Gastrocnemius medialis (tissue), 4 donors: ENCODE data around the gene MCF2L. TPM values are rescaled to one million over a fixed set of nuclear protein-coding genes. Genes with fewer than 3 reads are reported as not detected.

Experiments used
- ATAC-seq, 2 donors: fragments of 150-250 bp; one replicate each; pipeline ENCODE4 v1.9.1; 2016
- DNase-seq, 2 donors: peaks; one replicate each; pipeline ENCODE4 v3.0.0-alpha.2; 2019
- H3K27ac ChIP-seq, 4 donors: fragments of 200-600 bp; sonication (generic); 1 replicate in 1 of 4; 2 replicates in 3 of 4; pipeline ENCODE4 v1.5.1; 2016 to 2018; ENCODE audit warnings: mild to moderate bottlenecking in 2 of 4, moderate library complexity in 1 of 4
- H3K27me3 ChIP-seq, 3 donors: fragments of 200-600 bp; sonication (generic) in 2 of 3; 1 replicate in 1 of 3; 2 replicates in 2 of 3; pipeline versions ENCODE4 v1.5.1 to v1.6.0; 2016 to 2019; ENCODE audit warnings: mild to moderate bottlenecking in 1 of 3, moderate library complexity in 1 of 3
- H3K36me3 ChIP-seq, 2 donors: fragments of 200-600 bp; sonication (generic) in 1 of 2; one replicate each; pipeline ENCODE4 v1.5.1; 2017 to 2018
- H3K4me1 ChIP-seq, 2 donors: fragments of 200-600 bp; sonication (generic) in 1 of 2; one replicate each; pipeline ENCODE4 v1.5.1; 2016 to 2017; ENCODE audit warnings: mild to moderate bottlenecking in 2 of 2
- H3K4me3 ChIP-seq, 4 donors: fragments of 200-600 bp; sonication (generic) in 3 of 4; 1 replicate in 1 of 4; 2 replicates in 3 of 4; pipeline ENCODE4 v1.5.1; 2016 to 2019; ENCODE audit warnings: mild to moderate bottlenecking in 2 of 4
- H3K9me3 ChIP-seq, 3 donors: fragments of 200-600 bp; sonication (generic) in 2 of 3; 1 replicate in 1 of 3; 2 replicates in 2 of 3; pipeline ENCODE4 v1.5.1; 2016 to 2019
- POLR2A ChIP-seq, 2 donors: fragments of 450-650 bp; IDR thresholded peaks; one replicate each; pipeline ENCODE4 v1.6.1; 2017; ENCODE audit warnings: antibody characterized with exemption in 2 of 2, mild to moderate bottlenecking in 2 of 2, moderate library complexity in 2 of 2
- in situ Hi-C, 4 donors: fragments of 200-750 bp; cut with MboI; loops; one replicate each; pipeline versions ENCODE4 v1.15.0 to v1.8.0; 2017; ENCODE audit warnings: low sequenced_read_pairs in 4 of 4
- intact Hi-C: fragments of 100-400 bp; cut with DNase I; formaldehyde crosslinking; loops from one replicate; pipeline ENCODE4 v1.15.1; 2023; ENCODE audit warnings: low total_unique reads
- total RNA-seq, 4 donors: library from RNA; depleted of rRNA; stranded (reverse); fragments of >200 nt; gene quantifications; one replicate each; pipeline versions ENCODE4 v1.1.0 to v1.2.3, GENCODE V29; 2016
- TF ChIP-seq, protein P1 (sequence below), 5 experiments: fragments of 450-650 bp in 3 of 5; fragments of 200-600 bp in 2 of 5; sonication (generic) in 2 of 5; IDR thresholded peaks in 4 of 5; conservative IDR thresholded peaks in 1 of 5; 1 replicate in 4 of 5; 2 replicates in 1 of 5; pipeline ENCODE4 v1.5.1; 2016 to 2019; ENCODE audit warnings: antibody characterized with exemption in 5 of 5, mild to moderate bottlenecking in 3 of 5, moderate library complexity in 3 of 5

Gene MCF2L
- total RNA-seq, 4 donors from 2014 or later = 16.1 to 21.2 (median 19.4) TPM

DNA sequence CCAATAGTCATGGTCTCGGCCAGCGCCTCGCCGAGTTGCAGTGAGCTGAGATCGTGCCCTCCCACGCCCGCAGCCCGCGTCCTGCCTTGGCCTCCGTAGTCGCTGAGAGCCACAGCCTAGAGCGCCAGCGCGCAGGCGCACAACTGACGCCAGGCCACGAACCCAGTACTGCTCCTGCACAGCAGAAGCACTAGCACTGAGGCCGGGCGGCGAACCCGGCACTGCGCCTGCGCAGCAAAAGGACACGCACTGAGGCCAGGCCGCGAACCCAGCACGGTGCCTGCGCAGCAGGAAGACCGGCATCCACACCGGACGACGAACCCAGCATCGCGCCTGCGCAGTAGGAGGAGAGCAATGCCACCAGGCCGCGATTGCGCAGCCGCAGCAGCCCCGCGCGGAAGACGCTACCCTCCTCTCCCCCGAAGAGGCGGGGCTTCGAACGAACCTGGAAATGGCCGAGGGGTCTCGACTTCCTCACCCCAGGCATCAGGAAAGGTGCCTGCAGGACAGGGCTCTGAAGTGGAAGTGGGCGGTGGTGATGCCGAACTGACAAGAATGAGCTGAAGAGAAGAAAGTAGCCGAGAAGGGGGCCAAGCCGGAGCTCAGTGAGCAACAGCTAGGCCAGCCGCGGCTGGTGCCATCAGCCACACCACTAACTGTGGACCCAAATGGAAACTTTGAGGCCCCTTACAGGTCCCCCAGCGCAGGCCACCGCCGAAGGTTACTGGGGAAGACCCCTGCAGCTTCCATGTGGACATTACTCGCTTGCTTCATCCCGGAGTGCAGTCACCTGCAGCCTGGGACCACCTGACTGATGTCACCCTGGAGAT is 161.1 kb downstream of the MCF2L start:
- no peaks in the 10 kb centered on the region for H3K4me1 ChIP-seq
- intact Hi-C loops = no loop called here
- H3K27me3 ChIP-seq = no peaks in the 10 kb centered on the region
- no peak for TF ChIP-seq POLR2A (IDR thresholded peaks at IDR 0.05)
- H3K27ac ChIP-seq = no peak overlapping the region
- peak overlapping the region in 1 of 4 donors; percentile 2 for H3K4me3 ChIP-seq
- H3K36me3 ChIP-seq = no peaks in the 10 kb centered on the region
- DNase-seq = peak in 1 of 2 donors; percentile 11
- no peak for ATAC-seq
- in situ Hi-C loops = no loop called here
- H3K9me3 ChIP-seq = no peaks in the 10 kb centered on the region

DNA sequence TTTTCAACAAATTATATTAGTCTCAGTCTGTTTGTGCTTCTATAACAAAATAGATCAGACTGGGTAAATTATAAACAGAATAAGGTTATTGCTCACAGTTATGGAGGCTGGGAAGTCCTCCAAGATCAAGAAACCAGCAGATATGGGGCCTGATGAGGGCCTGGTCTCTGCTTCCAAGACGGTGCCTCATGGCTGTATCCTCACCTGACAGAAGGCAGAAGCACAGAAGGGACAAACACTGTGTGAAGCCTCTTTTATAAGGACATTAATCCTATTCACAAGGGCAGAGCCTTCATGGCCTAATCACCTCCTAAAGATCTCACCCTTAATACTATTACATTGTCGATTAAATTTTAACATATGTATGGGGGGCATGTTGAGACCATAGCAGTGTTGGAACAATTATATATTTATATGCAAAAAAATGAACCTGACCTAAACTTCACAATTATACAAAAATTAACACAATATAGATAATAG is 166.3 kb downstream of the MCF2L start:
- no peaks in the 10 kb centered on the region for H3K36me3 ChIP-seq
- no peaks in the 10 kb centered on the region for H3K27me3 ChIP-seq
- H3K9me3 ChIP-seq = no peaks in the 10 kb centered on the region
- intact Hi-C loops = no loop called here
- no peaks in the 10 kb centered on the region for H3K4me1 ChIP-seq
- in situ Hi-C loops = no loop called here
- no peak overlapping the region for H3K27ac ChIP-seq
- ATAC-seq (no peak), DNase-seq (no peak)
- H3K4me3 ChIP-seq = no peak overlapping the region
- TF ChIP-seq, protein P1, sequence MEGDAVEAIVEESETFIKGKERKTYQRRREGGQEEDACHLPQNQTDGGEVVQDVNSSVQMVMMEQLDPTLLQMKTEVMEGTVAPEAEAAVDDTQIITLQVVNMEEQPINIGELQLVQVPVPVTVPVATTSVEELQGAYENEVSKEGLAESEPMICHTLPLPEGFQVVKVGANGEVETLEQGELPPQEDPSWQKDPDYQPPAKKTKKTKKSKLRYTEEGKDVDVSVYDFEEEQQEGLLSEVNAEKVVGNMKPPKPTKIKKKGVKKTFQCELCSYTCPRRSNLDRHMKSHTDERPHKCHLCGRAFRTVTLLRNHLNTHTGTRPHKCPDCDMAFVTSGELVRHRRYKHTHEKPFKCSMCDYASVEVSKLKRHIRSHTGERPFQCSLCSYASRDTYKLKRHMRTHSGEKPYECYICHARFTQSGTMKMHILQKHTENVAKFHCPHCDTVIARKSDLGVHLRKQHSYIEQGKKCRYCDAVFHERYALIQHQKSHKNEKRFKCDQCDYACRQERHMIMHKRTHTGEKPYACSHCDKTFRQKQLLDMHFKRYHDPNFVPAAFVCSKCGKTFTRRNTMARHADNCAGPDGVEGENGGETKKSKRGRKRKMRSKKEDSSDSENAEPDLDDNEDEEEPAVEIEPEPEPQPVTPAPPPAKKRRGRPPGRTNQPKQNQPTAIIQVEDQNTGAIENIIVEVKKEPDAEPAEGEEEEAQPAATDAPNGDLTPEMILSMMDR (IDR thresholded peaks at IDR 0.05 in 4 of 5, conservative IDR thresholded peaks at IDR 0.05 in 1 of 5) = no peak
- no peak for TF ChIP-seq POLR2A (IDR thresholded peaks at IDR 0.05)

DNA sequence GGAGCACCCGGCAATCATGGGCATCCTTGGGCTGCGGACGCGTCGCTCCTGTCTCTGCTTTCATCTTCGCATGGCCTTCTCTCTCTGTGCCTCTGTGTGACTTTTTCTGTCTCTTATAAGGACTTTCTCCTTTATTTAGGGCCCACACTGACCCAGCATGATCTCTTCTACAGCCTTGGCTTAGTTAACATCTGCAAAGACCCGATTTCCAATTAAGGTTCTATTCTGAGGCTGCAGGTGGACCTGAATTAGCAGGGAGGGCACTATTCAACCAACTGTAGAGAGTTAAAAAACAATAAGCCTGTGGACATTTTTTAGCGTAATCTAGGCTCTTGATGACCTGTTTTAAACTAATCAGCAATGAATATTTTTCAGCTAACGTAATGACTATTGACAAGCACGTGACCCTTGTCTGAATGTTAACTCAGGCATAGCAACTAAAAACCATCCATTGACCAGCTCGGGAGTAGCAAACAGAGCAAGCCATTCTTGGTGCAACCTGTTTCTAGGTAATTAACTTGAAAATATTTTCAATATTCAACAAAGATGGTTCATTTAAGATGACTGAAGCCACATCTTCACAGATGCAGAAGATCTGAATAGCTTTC is 168.8 kb downstream of the MCF2L start:
- Histone ChIP-seq H3K4me3 (no peak overlapping the region), H3K36me3 (no peaks in the 10 kb centered on the region), H3K9me3 (no peaks in the 10 kb centered on the region), H3K27ac (no peak overlapping the region), H3K4me1 (no peaks in the 10 kb centered on the region), H3K27me3 (no peaks in the 10 kb centered on the region)
- TF ChIP-seq, protein P1 (IDR thresholded peaks at IDR 0.05 in 4 of 5, conservative IDR thresholded peaks at IDR 0.05 in 1 of 5) = no peak
- no peak for TF ChIP-seq POLR2A (IDR thresholded peaks at IDR 0.05)
- no peak for DNase-seq
- in situ Hi-C loops (no loop called here), intact Hi-C loops (no loop called here)
- ATAC-seq = no peak

DNA sequence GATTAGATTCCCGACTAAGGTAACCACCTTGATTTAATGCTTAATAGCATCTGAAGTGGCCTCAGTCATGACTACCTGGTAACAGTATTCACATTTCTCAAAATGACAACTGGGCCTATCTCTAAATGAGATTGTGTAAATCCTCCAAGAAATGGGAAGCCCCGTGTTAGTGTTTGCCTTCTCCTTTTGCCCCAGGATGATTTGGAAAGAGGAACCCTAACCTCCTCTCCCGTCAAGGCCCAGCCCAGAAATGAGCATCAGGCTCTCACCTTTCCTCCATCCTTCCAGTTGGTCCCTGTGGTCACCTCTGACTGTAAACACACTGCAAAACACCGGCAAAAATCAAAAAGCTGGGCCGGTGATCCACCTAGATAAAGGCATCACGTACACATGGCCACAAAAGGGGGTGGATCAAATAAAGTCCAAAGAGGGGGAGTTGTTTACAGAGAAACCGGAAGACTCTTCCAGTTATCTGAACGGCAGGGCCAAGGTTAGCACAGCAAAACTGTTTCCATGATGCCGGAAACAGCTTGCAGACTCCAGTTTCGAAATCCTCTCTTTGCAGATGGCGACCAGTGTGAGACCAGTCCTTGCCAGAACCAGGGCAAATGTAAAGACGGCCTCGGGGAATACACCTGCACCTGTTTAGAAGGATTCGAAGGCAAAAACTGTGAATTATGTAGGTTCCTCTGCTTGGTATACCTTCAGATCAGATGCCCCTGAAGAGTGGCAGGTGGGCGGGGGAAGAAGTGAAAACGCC is 170.0 kb downstream of the MCF2L start:
- Histone ChIP-seq H3K9me3 (no peaks in the 10 kb centered on the region), H3K4me3 (no peak overlapping the region), H3K27me3 (no peaks in the 10 kb centered on the region), H3K27ac (no peak overlapping the region), H3K36me3 (no peaks in the 10 kb centered on the region), H3K4me1 (no peaks in the 10 kb centered on the region)
- in situ Hi-C loops = no loop called here
- no peak for DNase-seq
- intact Hi-C loops = no loop called here
- TF ChIP-seq, protein P1 (IDR thresholded peaks at IDR 0.05 in 4 of 5, conservative IDR thresholded peaks at IDR 0.05 in 1 of 5) = no peak
- no peak for TF ChIP-seq POLR2A (IDR thresholded peaks at IDR 0.05)
- ATAC-seq = no peak

DNA sequence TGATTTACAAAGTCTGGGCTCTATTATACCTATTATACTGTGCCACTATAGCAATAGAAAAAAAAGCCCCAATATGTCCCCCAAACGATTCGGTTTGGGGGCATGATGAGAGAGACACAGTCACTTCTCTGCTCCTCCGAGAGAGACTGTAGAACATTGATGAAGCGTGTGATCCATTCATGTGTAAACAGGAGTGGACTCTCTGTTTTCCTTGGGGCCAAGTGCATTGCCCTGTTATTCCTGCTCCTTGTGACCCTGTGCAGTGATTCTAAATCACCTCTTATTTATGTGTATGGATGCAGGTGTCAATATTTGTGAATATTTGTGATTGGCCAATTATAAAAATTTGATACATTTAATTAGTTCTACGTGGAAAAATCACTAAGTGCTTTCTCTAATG is 170.6 kb downstream of the MCF2L start:
- H3K9me3 ChIP-seq = no peaks in the 10 kb centered on the region
- TF ChIP-seq POLR2A (IDR thresholded peaks at IDR 0.05) = no peak
- TF ChIP-seq, protein P1 (IDR thresholded peaks at IDR 0.05 in 4 of 5, conservative IDR thresholded peaks at IDR 0.05 in 1 of 5) = no peak
- no peak overlapping the region for H3K4me3 ChIP-seq
- H3K27me3 ChIP-seq = no peaks in the 10 kb centered on the region
- H3K36me3 ChIP-seq = no peaks in the 10 kb centered on the region
- DNase-seq (no peak), ATAC-seq (no peak)
- H3K27ac ChIP-seq = no peak overlapping the region
- H3K4me1 ChIP-seq = no peaks in the 10 kb centered on the region
- in situ Hi-C loops (no loop called here), intact Hi-C loops (no loop called here)
